ENCODE measurements around the gene INTS7.

The INTS7 gene

DNA sequence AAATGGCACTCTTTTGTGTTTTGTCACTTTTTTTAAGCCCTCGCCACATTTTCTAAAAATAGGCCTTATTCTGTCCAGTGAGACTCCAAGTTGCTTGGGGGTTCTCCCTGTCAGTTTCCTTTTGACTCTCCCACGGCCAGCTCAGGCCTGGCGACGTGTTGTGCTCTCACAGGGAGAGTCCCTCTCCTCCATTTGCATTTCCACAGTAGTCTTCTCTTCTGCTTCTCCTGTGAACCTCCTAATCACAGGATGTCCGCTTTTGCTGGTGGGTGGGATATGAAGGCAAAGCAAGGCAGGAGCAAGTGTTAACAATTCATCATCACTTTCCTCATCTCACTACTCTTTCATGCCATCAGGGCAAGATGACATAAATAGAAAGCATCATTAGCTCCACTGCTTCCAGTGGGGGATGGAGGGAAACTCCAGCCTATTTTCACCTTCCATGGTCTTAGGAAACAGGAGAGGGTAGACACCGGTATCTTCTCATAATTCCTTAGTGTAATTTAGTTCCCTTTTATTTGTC, 99.8 kb downstream of the INTS7 start:
- Histone ChIP-seq H3K36me3 (ENCODE audit: insufficient read depth, low read length) (no peaks in the 10 kb centered on the region), H3K4me3 (ENCODE audit: low read depth, low read length) (no peak overlapping the region), H3K27ac (ENCODE audit: low read depth, low read length) (no peak overlapping the region), H3K79me2 (ENCODE audit: control insufficient read depth, insufficient read depth, low read length, unreplicated experiment) (no peaks in the 10 kb centered on the region), H2AFZ (ENCODE audit: low read length, unreplicated experiment) (no peak overlapping the region), H3K4me1 (ENCODE audit: control insufficient read depth, insufficient read depth, low read length, unreplicated experiment) (peaks cover 7% of the 10 kb centered on the region), H3K27me3 (ENCODE audit: insufficient read depth, low read length) (no peaks in the 10 kb centered on the region)

GRCh38 chr1:211933946-211934714, 101.2 kb downstream of the INTS7 start:
- Histone ChIP-seq H3K79me2 (ENCODE audit: control insufficient read depth, insufficient read depth, low read length, unreplicated experiment) (no peaks in the 10 kb centered on the region), H3K27me3 (ENCODE audit: insufficient read depth, low read length) (no peaks in the 10 kb centered on the region), H3K4me1 (ENCODE audit: control insufficient read depth, insufficient read depth, low read length, unreplicated experiment) (peaks cover 9% of the 10 kb centered on the region), H3K4me3 (ENCODE audit: low read depth, low read length) (no peak overlapping the region), H2AFZ (ENCODE audit: low read length, unreplicated experiment) (no peak overlapping the region), H3K36me3 (ENCODE audit: insufficient read depth, low read length) (no peaks in the 10 kb centered on the region), H3K27ac (ENCODE audit: low read depth, low read length) (no peak overlapping the region)

- H2AFZ ChIP-seq (ENCODE audit: low read length, unreplicated experiment) = no peak overlapping the region
- no peak overlapping the region for H3K27ac ChIP-seq (ENCODE audit: low read depth, low read length)
- no peaks in the 10 kb centered on the region for H3K27me3 ChIP-seq (ENCODE audit: insufficient read depth, low read length)
- peaks cover 7% of the 10 kb centered on the region for H3K4me1 ChIP-seq (ENCODE audit: control insufficient read depth, insufficient read depth, low read length, unreplicated experiment)
- H3K36me3 ChIP-seq (ENCODE audit: insufficient read depth, low read length) = no peaks in the 10 kb centered on the region
- no peak overlapping the region for H3K4me3 ChIP-seq (ENCODE audit: low read depth, low read length)
- H3K79me2 ChIP-seq (ENCODE audit: control insufficient read depth, insufficient read depth, low read length, unreplicated experiment) = no peaks in the 10 kb centered on the region
Measured at GRCh38 chr1:211932933-211933254, 102.5 kb downstream of the INTS7 start.

GRCh38 chr1:211932231-211932932, 103.0 kb downstream of the INTS7 start:
- no peaks in the 10 kb centered on the region for H3K27me3 ChIP-seq (ENCODE audit: insufficient read depth, low read length)
- H3K79me2 ChIP-seq (ENCODE audit: control insufficient read depth, insufficient read depth, low read length, unreplicated experiment) = no peaks in the 10 kb centered on the region
- no peak overlapping the region for H2AFZ ChIP-seq (ENCODE audit: low read length, unreplicated experiment)
- H3K4me3 ChIP-seq (ENCODE audit: low read depth, low read length) = no peak overlapping the region
- no peaks in the 10 kb centered on the region for H3K36me3 ChIP-seq (ENCODE audit: insufficient read depth, low read length)
- H3K4me1 ChIP-seq (ENCODE audit: control insufficient read depth, insufficient read depth, low read length, unreplicated experiment) = peaks cover 6% of the 10 kb centered on the region
- no peak overlapping the region for H3K27ac ChIP-seq (ENCODE audit: low read depth, low read length)

DNA sequence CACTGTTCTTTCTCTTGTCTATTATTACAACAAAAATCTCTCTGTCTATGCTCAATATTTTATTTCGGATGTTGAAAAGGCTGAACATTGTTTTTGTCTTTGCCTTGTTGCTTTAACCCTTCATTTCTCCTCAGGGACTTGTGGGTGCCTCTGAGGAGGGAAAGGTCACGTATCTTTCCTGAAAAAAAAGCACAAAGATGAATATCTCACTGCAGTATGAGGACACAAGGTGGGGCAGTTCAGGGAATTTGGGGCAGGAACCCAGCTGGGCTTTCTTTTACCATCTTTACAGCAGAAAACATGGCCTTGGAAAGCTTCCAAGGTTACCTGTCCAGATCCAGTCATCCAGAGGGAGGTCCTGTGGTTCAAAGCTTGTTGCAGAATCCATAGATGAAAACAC, 105.7 kb downstream of the INTS7 start:
- no peak overlapping the region for H3K4me3 ChIP-seq (ENCODE audit: low read depth, low read length)

GRCh38 chr1:211928993-211929637, 106.2 kb downstream of the INTS7 start:
- H3K79me2 ChIP-seq (ENCODE audit: control insufficient read depth, insufficient read depth, low read length, unreplicated experiment) = no peaks in the 10 kb centered on the region
- H3K27ac ChIP-seq (ENCODE audit: low read depth, low read length) = no peak overlapping the region
- no peaks in the 10 kb centered on the region for H3K27me3 ChIP-seq (ENCODE audit: insufficient read depth, low read length)
- peaks cover 6% of the 10 kb centered on the region for H3K4me1 ChIP-seq (ENCODE audit: control insufficient read depth, insufficient read depth, low read length, unreplicated experiment)
- no peak overlapping the region for H2AFZ ChIP-seq (ENCODE audit: low read length, unreplicated experiment)
- no peaks in the 10 kb centered on the region for H3K36me3 ChIP-seq (ENCODE audit: insufficient read depth, low read length)
- H3K4me3 ChIP-seq (ENCODE audit: low read depth, low read length) = no peak overlapping the region

More for the DNA sequence above, 105.7 kb downstream of the INTS7 start:
- H3K27ac ChIP-seq (ENCODE audit: low read depth, low read length) = no peak overlapping the region
- no peaks in the 10 kb centered on the region for H3K36me3 ChIP-seq (ENCODE audit: insufficient read depth, low read length)
- no peaks in the 10 kb centered on the region for H3K79me2 ChIP-seq (ENCODE audit: control insufficient read depth, insufficient read depth, low read length, unreplicated experiment)
- no peak overlapping the region for H2AFZ ChIP-seq (ENCODE audit: low read length, unreplicated experiment)
- H3K27me3 ChIP-seq (ENCODE audit: insufficient read depth, low read length) = no peaks in the 10 kb centered on the region
- H3K4me1 ChIP-seq (ENCODE audit: control insufficient read depth, insufficient read depth, low read length, unreplicated experiment) = peaks cover 6% of the 10 kb centered on the region

DNA sequence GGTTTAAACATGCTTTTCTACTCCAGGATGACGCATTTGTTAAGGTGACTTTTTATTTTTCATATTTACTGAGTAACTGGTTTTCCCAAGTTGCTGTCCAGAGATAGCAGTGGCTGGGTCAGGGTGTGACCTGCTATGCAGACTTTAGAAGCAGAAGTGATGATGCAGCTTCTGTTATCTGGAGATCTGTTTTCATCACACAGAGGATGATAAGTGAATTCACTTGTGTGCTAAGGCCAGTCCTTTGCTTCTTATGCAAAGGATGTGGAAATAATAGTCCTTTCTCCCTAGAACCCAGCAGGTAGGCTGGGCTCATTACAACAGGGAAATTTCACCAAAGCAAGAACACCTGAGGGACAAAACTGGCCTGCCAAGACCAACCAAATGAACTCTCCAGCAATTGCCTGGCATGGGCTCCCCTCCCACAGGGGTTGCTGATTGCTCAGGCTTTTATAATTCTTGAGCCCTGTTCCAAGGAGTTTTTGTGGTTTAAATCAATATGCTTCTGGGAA, 107.0 kb downstream of the INTS7 start:
- H2AFZ ChIP-seq (ENCODE audit: low read length, unreplicated experiment) = no peak overlapping the region
- H3K4me3 ChIP-seq (ENCODE audit: low read depth, low read length) = no peak overlapping the region

GRCh38 chr1:211925016-211925415, 110.3 kb downstream of the INTS7 start:
- Histone ChIP-seq H3K36me3 (ENCODE audit: insufficient read depth, low read length) (no peaks in the 10 kb centered on the region), H3K4me3 (ENCODE audit: low read depth, low read length) (no peak overlapping the region), H3K27me3 (ENCODE audit: insufficient read depth, low read length) (no peaks in the 10 kb centered on the region), H3K4me1 (ENCODE audit: control insufficient read depth, insufficient read depth, low read length, unreplicated experiment) (peaks cover 14% of the 10 kb centered on the region), H3K27ac (ENCODE audit: low read depth, low read length) (no peak overlapping the region), H3K79me2 (ENCODE audit: control insufficient read depth, insufficient read depth, low read length, unreplicated experiment) (no peaks in the 10 kb centered on the region), H2AFZ (ENCODE audit: low read length, unreplicated experiment) (no peak overlapping the region)

More for the DNA sequence above, 107.0 kb downstream of the INTS7 start:
- H3K79me2 ChIP-seq (ENCODE audit: control insufficient read depth, insufficient read depth, low read length, unreplicated experiment) = no peaks in the 10 kb centered on the region
- H3K27ac ChIP-seq (ENCODE audit: low read depth, low read length) = no peak overlapping the region
- no peaks in the 10 kb centered on the region for H3K27me3 ChIP-seq (ENCODE audit: insufficient read depth, low read length)
- H3K36me3 ChIP-seq (ENCODE audit: insufficient read depth, low read length) = no peaks in the 10 kb centered on the region
- peaks cover 6% of the 10 kb centered on the region for H3K4me1 ChIP-seq (ENCODE audit: control insufficient read depth, insufficient read depth, low read length, unreplicated experiment)

- no peaks in the 10 kb centered on the region for H3K79me2 ChIP-seq (ENCODE audit: control insufficient read depth, insufficient read depth, low read length, unreplicated experiment)
- no peaks in the 10 kb centered on the region for H3K27me3 ChIP-seq (ENCODE audit: insufficient read depth, low read length)
- no peak overlapping the region for H3K4me3 ChIP-seq (ENCODE audit: low read depth, low read length)
- H2AFZ ChIP-seq (ENCODE audit: low read length, unreplicated experiment) = no peak overlapping the region
- no peak overlapping the region for H3K27ac ChIP-seq (ENCODE audit: low read depth, low read length)
- peaks cover 20% of the 10 kb centered on the region for H3K4me1 ChIP-seq (ENCODE audit: control insufficient read depth, insufficient read depth, low read length, unreplicated experiment)
- H3K36me3 ChIP-seq (ENCODE audit: insufficient read depth, low read length) = no peaks in the 10 kb centered on the region
Measured at GRCh38 chr1:211924256-211924655, 111.1 kb downstream of the INTS7 start.

GRCh38 chr1:211923095-211923494, 112.3 kb downstream of the INTS7 start:
- Histone ChIP-seq H3K27ac (ENCODE audit: low read depth, low read length) (no peak overlapping the region), H3K4me1 (ENCODE audit: control insufficient read depth, insufficient read depth, low read length, unreplicated experiment) (peaks cover 24% of the 10 kb centered on the region), H3K27me3 (ENCODE audit: insufficient read depth, low read length) (no peaks in the 10 kb centered on the region), H3K79me2 (ENCODE audit: control insufficient read depth, insufficient read depth, low read length, unreplicated experiment) (no peaks in the 10 kb centered on the region), H3K4me3 (ENCODE audit: low read depth, low read length) (no peak overlapping the region), H2AFZ (ENCODE audit: low read length, unreplicated experiment) (no peak overlapping the region), H3K36me3 (ENCODE audit: insufficient read depth, low read length) (no peaks in the 10 kb centered on the region)

All from ACC112 (cell line).